Renal cortex interstitium (tissue), 11 donors: ENCODE measurements around the gene PICK1. TPM values are rescaled to one million over a fixed set of nuclear protein-coding genes. Genes with fewer than 3 reads are reported as not detected.
A peak's percentile ranks its signal among the peaks of the same experiment; 100 is the strongest.

Source experiments
- DNase-seq, 11 donors: peaks; one replicate each; pipeline ENCODE4 v3.0.0-alpha.2; 2013; ENCODE audit warnings: low read depth in 9 of 11, low spot score in 4 of 11; ENCODE audit errors: extremely low read depth in 1 of 11
- polyA plus RNA-seq, 3 donors: library from polyadenylated mRNA; unstranded; fragments of 120-200 nt; gene quantifications; one replicate each; pipeline ENCODE4 v1.2.1, GENCODE V29; 2013; ENCODE audit not compliant: insufficient read length in 3 of 3

PICK1 gene
- polyA plus RNA-seq, 3 donors: 30.2 to 45.6 (median 38.0) TPM

DNA sequence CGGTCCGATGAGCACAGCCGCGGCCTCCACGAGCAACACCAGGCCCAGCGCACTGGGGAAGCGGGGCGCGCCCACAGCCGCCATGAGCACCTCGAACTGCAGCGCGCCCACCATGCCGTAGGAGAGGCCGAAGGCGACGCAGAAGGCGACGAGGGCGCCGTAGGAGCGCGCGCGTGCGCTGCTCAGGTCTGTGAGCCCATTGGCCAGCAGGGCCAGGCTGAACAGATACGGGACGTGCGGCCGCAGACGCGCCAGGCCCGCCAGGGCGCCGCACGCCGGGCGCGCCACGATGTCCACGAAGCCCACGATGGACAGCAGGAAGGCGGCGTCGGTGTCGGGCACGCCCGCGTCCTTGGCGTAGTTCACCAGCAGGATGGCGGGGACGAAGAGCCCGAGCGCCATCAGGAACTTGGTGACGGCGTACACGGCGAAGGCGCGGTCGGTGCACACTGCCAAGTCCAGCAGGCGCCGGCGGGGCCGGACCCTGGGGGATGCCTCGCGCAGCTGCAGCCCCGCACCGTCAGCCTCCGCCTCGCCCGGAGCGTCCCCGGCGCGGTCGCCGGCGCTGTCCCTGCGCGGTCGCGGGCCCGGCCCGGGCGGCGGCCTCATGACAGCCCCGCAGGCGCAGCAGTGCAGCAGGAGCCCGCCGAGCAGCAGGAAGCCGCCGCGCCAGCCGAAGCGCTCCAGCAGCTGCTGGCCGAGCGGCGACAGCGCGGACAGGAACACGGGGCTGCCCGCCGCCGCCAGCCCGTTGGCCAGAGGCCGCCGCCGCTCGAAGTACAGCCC lies 23.8 kb downstream of the PICK1 start:
- peak in 2 of 11 donors; percentile 20 to 42 for DNase-seq

DNA sequence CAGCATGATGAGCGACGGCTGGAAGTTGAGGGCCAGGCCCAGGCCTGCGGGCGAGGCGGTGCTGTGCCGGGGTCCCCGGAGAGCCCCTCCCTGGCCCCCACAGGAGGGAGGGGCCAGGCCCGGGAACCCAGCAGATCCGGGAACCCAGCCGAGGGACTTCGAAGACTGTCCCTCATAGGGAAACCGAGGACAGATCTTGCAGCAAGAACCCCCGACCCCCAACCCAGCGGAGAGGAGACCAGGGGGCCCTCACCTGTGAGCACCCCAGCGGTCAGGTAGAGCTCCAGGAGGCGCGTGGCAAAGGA lies 24.4 kb downstream of the PICK1 start:
- DNase-seq: no peak

- no peak for DNase-seq
Measured at GRCh38 chr22:38081941-38082828, 25.0 kb downstream of the PICK1 start.

DNA sequence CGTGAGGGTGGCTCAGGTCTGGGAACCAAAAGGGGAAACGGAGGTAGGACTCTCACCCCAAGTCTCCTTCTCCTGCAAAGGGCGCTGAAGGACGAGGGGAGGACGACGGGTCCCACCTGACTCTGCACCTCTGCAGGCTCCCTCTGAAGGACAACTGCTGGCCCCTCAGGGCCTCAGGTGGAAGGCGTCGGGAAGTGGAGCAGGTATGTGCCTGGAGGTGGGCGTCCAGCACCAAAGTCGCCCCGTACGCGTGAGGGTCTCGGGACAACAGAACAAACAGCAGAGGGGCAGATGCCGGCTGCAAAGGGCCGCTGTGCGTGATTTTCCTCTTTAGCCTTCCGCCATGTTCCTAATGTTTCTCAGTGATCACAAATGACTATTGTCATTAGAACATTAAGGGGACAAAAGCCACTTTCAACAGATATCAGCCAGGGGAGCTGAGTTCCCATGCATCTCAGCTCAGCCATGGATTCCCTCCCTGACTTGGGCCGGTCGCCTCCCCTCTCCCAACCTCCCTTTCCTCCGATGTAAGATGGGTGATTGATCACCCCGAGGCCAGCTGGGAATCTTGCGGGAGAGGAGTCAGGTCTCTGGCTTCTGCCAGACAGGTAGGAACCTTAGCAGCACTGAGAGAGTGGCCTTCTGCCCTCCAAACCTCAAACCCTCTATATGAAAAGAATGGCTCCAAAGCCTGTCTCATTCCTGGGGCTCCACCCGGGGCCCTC lies 25.9 kb downstream of the PICK1 start:
- no peak for DNase-seq

DNA sequence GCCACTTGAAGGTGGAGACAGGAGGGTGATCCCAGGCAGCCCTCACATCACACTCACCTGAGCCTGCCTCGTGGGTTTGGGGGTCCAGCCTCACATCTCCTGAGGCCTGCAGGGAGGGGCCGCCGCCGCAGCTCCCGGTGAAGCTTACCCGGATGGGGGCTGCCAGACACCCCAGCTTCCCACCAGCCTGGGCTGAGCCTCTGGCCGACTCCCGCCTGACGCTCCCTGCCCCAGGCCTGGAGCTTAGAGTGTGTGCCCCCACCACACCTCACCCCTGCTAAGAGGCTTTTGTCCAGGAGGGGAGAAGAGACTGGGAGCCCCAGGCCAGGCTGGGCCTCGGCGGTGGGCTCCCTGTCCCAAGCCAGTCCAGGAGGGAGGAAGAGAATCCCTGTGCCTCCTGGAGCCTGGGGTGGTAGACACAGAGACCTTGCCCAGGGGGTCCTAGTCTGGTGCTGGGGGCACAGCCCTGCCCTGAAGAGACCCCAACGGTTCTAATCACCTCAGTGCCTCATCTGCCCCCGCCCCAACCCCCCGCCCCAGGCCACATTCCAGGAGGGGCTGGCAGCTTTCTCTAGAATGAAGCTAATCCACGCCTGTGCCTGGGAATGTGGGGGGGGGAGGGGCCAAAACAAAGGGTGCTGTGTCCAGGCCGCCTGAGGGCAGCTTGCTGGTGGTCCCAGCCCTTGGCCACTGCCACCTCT lies 26.9 kb downstream of the PICK1 start, which contains the start of gene SLC16A8:
Gene SLC16A8, minus strand, starts transcription at position 254 of the 701 bp plus-strand sequence. CDS start 1,311 bp downstream, outside the sequence.
- DNase-seq: no peak

DNA sequence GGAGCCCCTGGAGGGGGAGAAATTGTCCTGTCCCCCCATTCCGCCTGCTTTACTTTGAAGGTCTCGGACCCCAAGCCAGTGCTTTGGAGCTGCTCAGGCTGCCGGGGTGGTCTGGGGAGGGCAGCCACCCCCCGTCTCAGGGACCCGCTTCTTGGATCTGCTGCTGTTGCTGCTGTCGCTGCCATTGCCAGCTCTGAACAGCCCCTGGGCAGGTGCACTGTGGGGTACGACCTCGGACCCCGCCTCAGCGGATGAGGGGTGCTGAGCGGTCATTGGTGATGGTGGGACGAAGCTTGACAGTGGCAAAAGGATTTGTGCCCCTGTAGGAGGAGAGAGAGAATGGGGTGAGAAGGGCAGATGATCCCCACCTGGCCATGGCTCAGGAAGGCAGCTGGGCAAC lies 27.9 kb downstream of the PICK1 start:
- no peak for DNase-seq

- DNase-seq: no peak
Measured at GRCh38 chr22:38085501-38085900, 28.3 kb downstream of the PICK1 start.

DNA sequence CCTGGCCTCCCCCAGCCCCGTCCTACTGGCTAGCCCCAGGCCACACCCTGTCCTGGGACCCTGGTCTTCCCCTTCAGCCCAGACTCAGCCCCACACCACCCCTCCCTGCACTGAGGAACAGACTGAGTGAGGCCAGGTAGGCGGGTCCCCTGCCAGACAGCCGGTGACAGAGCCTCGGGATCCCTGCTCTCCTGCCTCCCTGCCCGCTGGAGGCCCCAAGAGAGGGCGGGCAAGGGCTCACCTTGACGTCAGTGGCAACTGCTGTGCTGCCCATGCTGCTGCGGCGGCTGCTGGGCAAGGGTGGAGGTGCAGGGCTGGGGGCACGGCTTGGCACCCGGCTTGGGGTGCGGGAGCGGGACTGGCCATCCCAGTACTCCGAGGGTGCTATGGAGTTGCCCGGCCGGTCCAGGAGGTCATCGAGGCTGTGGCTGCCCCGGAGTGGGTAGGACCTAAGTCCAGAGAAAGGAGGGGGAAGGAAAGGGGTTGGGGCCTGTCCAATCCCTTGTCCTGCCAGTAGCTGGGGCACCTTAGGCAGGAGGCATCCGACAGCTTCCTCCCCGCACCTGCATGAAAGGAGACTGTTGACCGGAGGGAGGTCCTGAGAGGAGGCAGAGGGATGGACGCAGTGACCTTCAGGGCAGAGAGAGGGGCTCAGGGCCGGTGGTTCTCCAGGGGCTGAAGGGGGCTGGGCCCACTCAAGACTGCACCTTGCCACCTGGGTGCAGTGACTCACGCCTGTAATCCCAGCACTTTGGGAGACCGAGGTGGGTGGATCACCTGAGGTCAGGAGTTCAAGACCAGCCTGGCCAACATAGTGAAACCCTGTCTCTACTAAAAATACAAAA lies 29.0 kb downstream of the PICK1 start:
- DNase-seq: no peak

DNA sequence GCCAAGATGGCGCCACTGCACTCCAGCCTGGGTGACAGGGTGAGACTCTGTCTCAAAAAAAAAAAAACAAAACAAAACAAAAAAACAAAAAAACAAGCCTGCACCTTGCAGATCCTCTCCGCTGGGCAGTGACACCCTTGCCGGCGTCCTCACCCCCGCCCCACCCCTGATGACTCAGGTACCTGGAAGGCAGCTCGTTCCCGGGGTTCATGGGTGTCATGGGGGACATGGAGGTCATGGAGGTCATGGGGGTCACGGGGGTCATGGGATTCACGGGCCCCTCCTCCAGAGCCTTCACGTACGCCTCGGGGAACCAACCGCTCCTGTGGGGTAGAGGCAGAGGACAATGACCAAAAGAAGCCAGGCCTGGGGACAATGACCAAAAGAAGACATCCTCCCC lies 29.7 kb downstream of the PICK1 start:
- DNase-seq: no peak

- no peak for DNase-seq
Measured at GRCh38 chr22:38087855-38088254, 30.7 kb downstream of the PICK1 start.

GRCh38 chr22:38088629-38089473 lies 31.6 kb downstream of the PICK1 start:
- DNase-seq: no peak

GRCh38 chr22:38089474-38089851 lies 32.3 kb downstream of the PICK1 start:
- DNase-seq: no peak

- no peak for DNase-seq
Measured at GRCh38 chr22:38097058-38097457, 39.9 kb downstream of the PICK1 start.

GRCh38 chr22:38097557-38098409 lies 40.6 kb downstream of the PICK1 start:
- no peak for DNase-seq

DNA sequence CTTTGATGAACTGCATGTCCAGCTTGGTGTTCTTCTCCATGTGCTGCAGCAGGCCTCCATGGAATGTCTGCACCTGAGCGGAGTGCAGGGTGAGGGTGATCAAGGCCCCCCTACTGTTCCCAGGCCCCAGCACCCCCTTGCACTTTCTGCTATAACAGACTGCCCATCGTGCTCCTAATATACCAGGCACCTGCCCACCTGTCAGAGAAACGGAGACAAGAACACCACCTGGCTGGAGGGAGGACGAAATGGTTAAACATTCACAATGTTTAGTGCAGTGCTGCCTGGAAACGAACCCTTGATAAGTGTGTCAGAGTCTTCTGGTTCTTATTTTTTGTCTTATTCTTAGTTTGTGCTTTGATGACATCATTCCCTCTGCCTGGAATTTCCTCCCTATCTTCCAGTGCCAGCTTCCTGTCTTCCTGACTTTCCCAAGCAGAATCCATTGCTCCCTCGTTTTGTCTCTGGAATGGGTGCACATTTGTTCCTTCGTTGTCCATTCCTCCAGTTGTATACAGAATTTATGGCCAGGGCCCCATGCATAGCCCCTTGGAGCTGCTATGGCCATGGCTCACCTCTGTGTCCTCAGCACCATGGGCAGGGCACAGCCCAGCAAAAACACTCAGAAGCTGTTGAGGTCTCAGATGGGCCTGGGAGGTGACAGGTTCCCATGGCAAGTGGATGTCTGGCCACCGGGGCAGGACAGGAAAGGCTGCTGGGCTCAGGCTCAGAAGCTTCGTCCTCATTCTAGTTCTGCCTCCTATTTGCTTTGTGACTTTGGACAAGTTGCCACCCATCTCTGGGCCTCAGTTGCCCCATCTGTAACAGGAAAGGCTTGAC lies 41.4 kb downstream of the PICK1 start:
- no peak for DNase-seq

DNA sequence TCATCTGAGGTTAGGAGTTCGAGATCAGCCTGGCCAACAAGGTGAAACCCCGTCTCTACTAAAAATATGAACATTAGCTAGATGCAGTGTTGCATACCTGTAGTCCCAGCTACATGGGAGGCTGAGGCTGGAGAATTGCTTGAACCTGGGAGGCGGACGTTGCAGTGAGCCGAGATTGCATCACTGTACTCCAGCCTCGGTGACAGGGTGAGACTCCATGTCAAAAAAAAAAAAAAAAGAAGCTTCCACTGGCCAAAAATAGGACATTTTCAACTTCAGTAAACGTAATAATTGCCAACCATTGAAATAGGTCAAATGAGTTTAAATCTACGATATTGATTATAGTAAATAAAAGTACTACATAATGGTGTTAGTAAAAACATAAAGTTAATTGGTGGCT lies 46.4 kb downstream of the PICK1 start:
- no peak for DNase-seq
